Fibroblast of pulmonary artery (primary cell): Measurements from ENCODE around the gene CEACAM16.

ENCODE experiments used
- DNase-seq: peaks from one replicate; pipeline ENCODE4 v3.0.0-alpha.2; 2010; ENCODE audit warnings: low read depth
- H3K4me3 ChIP-seq: replicated peaks from 2 replicates; pipeline ENCODE4 v1.5.1; 2011; ENCODE audit warnings: low read depth, mild to moderate bottlenecking, control low read depth, low read length, moderate library complexity
- TF ChIP-seq, protein P1 (sequence below): IDR thresholded peaks from 2 replicates; pipeline ENCODE4 v1.5.1; 2011; ENCODE audit warnings: mild to moderate bottlenecking, control low read depth, low read length, inconsistent platforms; ENCODE audit errors: missing control alignments

The CEACAM16 gene

DNA sequence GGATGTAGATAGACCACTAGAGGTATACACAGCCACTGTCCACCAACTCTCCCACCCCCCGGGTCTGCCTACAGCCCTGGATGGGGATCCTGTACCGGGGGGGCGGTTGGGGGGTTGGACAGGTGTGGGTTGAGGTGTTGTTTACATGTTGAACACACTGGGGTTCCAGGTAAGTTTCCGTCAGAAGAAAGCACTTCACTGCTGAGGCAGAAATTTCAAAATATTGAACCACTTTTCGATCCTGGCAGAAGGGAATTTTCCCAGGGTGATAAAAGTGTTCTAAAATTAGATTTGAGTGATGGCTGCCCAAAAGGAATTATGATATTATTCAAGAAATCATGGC is 6.6 kb upstream of the CEACAM16 start:
- DNase-seq: no peak
- TF ChIP-seq, protein P1, sequence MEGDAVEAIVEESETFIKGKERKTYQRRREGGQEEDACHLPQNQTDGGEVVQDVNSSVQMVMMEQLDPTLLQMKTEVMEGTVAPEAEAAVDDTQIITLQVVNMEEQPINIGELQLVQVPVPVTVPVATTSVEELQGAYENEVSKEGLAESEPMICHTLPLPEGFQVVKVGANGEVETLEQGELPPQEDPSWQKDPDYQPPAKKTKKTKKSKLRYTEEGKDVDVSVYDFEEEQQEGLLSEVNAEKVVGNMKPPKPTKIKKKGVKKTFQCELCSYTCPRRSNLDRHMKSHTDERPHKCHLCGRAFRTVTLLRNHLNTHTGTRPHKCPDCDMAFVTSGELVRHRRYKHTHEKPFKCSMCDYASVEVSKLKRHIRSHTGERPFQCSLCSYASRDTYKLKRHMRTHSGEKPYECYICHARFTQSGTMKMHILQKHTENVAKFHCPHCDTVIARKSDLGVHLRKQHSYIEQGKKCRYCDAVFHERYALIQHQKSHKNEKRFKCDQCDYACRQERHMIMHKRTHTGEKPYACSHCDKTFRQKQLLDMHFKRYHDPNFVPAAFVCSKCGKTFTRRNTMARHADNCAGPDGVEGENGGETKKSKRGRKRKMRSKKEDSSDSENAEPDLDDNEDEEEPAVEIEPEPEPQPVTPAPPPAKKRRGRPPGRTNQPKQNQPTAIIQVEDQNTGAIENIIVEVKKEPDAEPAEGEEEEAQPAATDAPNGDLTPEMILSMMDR: no peak
- no peak overlapping the region for H3K4me3 ChIP-seq

DNA sequence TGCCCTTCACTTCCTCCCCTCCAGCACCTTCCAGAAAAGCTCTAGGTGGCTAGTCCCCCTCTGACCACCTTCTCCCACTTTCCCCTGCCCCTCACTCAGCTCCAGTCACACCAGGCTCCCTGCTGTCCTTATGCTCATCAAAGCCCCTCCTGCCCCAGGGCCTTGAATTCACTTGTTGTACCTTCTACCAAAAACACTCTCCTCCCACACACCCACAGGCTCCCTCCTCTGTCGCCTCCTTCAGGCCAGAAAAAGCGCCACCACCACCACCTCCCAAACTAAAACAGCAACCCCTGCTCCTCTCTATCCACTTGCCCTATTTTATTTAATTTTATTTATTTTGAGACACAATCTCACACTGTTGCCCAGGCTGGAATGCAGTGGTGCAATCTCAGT is 4.8 kb upstream of the CEACAM16 start:
- no peak for DNase-seq
- TF ChIP-seq, protein P1: peak; percentile 34

DNA sequence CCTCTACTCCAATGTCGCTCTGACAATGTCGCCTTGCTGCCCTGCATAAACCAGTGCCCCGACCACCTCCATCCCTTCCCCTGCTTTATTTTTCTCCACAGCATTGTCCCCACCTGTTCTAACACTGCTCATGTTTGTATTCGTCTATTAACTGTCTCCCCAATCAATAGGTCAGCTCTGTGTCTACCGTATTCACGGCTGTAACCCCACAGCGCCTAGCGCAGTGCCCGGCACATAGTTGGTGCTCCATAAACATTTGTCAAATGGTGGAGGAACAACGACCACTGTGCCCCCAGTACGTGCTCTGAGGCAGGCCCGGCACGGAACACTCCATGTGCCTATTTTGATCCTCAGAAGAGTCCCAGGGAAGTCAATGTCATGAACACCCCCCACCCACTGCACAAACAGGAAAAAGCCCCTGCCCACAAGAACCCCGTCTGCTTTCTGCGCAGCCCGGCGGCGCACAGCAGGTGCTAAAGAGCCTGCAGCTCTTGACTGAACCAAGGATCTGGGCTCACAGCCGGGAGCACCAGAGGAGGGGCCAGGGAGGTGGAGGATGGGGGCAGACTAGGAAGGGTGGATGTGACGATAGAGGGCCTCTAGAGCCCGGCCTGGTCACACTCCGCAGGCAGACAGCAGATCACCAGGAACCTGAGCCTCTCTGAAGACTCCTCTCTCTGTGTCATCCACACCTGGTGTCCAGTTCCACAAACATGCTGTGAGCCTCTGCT is 1.8 kb upstream of the CEACAM16 start:
- no peak for DNase-seq
- TF ChIP-seq, protein P1: no peak

More for the DNA sequence above, 4.8 kb upstream of the CEACAM16 start:
- no peak overlapping the region for H3K4me3 ChIP-seq

DNA sequence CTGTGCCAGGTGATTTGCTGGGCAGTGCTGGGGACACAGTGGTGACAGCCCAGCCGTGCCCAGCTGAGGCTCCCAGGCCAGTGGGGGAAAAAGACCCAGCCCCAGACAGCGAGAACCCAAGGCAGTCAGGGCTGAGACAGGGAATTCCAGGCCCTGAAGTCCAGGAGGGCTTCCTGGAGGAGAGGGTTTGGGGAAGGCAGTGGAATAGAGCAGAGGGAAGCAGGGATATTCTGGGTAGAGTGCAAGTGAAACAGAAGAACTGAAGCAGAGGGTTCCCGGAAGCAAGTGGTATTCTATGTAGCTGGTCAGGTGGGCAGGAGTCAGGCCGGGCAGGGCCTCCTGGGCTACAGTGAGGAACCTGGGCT is 1.3 kb upstream of the CEACAM16 start:
- DNase-seq: no peak
- H3K4me3 ChIP-seq: no peak overlapping the region
- TF ChIP-seq, protein P1: no peak

More for the DNA sequence above, 1.8 kb upstream of the CEACAM16 start:
- no peak overlapping the region for H3K4me3 ChIP-seq

DNA sequence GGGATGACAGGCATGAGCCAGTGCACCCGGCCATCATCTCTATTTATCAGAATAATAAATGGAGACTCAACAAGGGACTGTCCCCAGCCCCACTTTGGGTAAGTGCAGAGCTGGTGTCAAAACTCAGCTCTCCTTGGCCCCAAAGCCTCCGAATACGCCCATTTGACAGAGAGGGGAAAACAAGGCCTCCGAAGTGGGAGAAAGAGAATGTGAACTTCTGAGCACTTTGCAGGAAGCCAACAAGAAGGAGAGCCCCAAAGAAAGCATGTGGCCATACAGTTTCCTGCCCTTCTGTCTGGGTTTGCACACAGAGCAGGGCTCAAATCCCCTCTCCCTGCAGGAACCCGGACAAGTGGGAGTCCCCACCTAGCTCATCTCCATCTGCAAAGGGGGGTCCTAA is 1.6 kb downstream of the CEACAM16 start:
- no peak overlapping the region for H3K4me3 ChIP-seq
- no peak for DNase-seq
- TF ChIP-seq, protein P1: no peak

DNA sequence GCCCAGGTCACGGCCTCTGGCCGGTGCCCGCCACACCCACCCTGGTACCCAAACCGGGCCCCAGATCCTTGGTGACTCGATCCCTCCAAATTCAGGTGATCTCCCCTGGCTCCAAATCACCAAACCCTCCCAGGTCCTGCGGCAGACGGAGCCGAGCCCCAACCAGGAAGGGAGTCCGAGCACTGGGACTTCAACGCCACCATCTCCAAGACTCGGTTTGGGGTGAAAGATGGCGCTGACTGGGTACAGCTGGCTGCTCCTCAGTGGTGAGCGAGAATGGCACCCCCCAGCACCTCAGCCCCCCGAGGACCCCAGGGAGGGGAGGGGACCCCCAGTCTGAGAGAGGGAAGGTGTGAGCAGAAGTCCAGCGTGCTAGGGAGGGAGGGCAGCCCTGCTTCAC is 2.3 kb downstream of the CEACAM16 start:
- no peak for DNase-seq
- TF ChIP-seq, protein P1: no peak
- H3K4me3 ChIP-seq: no peak overlapping the region

DNA sequence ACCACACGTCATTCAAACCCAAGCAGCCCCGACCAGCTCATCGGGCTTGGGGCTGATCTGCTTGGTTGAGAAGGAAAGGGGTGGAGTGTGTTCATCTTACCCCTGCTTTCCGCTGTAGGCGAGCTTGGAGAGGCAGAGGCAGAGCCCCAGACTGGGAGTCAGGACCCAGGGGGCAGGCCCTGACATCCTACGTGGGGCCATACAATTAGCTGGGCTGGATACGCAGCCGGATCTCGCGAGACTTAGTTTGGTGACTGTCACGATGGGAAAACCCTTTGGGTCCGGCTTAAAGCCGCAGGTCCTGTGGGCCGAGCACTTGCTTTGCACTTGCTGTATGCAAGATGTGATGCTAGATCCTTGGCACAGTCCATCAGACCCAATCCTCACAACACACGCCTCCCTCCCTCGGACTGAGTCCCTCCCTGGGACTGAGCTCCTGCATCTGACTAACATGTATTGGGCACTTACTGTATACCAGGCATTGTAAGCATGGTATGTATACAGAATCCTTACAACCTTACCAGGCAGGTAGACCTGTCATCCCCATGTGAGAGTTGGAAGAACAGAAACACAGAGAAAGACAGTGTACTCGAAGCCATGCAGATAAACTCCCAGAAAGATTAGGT is 3.7 kb downstream of the CEACAM16 start:
- TF ChIP-seq, protein P1: no peak
- no peak overlapping the region for H3K4me3 ChIP-seq
- DNase-seq: no peak
